Central memory CD8-positive, alpha-beta T cell (primary cell): ENCODE measurements around the gene PSRC1.

ENCODE experiments used
- ATAC-seq: fragments of 150-1000 bp; cut with Tn5 transposase; replicated peaks from 2 replicates; pipeline ENCODE4 v1.10.0; 2022; ENCODE audit warnings: mild to moderate bottlenecking, moderate FRiP score, moderate number of reproducible peaks; ENCODE audit not compliant: poor library complexity, severe bottlenecking; ENCODE audit errors: extremely low read depth
- DNase-seq, 2 donors: peaks; one replicate each; pipeline ENCODE4 v3.0.0; 2021; ENCODE audit warnings: low spot score in 2 of 2
- H3K27ac Mint-ChIP-seq: one replicate; pipeline ENCODE4 v1.8.0; 2022; ENCODE audit warnings: low read depth, mild to moderate bottlenecking, moderate library complexity, mixed read lengths
- H3K27me3 Mint-ChIP-seq: one replicate; pipeline ENCODE4 v1.8.0; 2022; ENCODE audit warnings: mixed read lengths
- H3K36me3 Mint-ChIP-seq: one replicate; pipeline ENCODE4 v1.8.0; 2022; ENCODE audit warnings: mild to moderate bottlenecking, moderate library complexity, mixed read lengths; ENCODE audit not compliant: insufficient read depth
- H3K4me1 Mint-ChIP-seq: one replicate; pipeline ENCODE4 v1.8.0; 2022; ENCODE audit warnings: mixed read lengths
- H3K4me3 Mint-ChIP-seq: one replicate; pipeline ENCODE4 v1.8.0; 2022; ENCODE audit warnings: mild to moderate bottlenecking, moderate library complexity, mixed read lengths
- H3K9me3 Mint-ChIP-seq: one replicate; pipeline ENCODE4 v1.8.0; 2022; ENCODE audit warnings: mixed read lengths

PSRC1 gene

GRCh38 chr1:109265741-109266330 lies 17.1 kb downstream of the PSRC1 start:
- Mint-ChIP-seq H3K4me3 (no peak overlapping the region), H3K27me3 (no peaks in the 10 kb centered on the region), H3K9me3 (no peaks in the 10 kb centered on the region), H3K27ac (no peak overlapping the region), H3K4me1 (no peaks in the 10 kb centered on the region), H3K36me3 (peaks cover 5% of the 10 kb centered on the region)
- ATAC-seq (no peak), DNase-seq (no peak)

DNA sequence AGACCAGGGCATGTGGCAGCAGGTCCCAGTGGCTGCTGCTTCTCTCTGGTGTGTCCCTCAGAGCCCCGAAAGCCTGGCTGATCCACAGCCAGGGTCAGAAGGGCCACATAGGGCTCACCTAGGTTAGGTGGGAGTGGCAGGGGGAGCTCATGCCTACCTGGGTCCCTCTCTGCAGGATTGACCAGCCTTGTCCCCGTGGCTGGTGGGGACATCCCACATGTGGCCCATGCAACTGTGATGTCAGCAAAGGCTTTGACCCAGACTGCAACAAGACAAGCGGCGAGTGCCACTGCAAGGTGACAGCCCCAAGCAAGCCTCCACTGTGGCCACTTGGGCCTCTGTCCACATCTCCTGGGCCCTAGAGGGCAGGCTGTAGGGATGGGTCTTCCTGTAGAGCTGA lies 17.9 kb downstream of the PSRC1 start:
- DNase-seq: no peak
- Mint-ChIP-seq H3K4me3 (no peak overlapping the region), H3K27ac (no peak overlapping the region), H3K9me3 (no peaks in the 10 kb centered on the region), H3K27me3 (no peaks in the 10 kb centered on the region), H3K36me3 (peaks cover 5% of the 10 kb centered on the region), H3K4me1 (no peaks in the 10 kb centered on the region)
- no peak for ATAC-seq

DNA sequence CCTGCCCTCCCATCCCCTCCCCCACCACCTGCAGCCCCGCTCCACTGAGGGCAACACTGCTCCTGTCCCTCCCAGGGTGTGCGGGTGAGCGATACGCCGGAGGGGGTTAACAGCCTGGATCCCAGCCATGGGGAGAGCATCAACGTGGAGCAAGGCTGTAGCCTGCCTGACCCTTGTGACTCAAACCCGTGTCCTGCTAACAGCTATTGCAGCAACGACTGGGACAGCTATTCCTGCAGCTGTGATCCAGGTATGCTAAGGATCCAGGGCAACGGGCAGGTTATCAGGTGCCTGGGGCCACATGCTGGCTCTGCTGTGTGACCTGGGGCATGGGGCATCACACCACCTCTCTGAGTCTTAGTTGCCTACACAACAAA lies 18.6 kb downstream of the PSRC1 start:
- Mint-ChIP-seq H3K27me3 (no peaks in the 10 kb centered on the region), H3K36me3 (peaks cover 5% of the 10 kb centered on the region), H3K4me1 (no peaks in the 10 kb centered on the region), H3K27ac (no peak overlapping the region), H3K9me3 (no peaks in the 10 kb centered on the region), H3K4me3 (no peak overlapping the region)
- ATAC-seq: no peak
- no peak for DNase-seq

- H3K27me3 Mint-ChIP-seq: no peaks in the 10 kb centered on the region
- H3K4me1 Mint-ChIP-seq: no peaks in the 10 kb centered on the region
- H3K27ac Mint-ChIP-seq: peak overlapping the region; percentile 25
- peak; percentile 55 to 75 for DNase-seq
- H3K36me3 Mint-ChIP-seq: peaks cover 5% of the 10 kb centered on the region
- no peak overlapping the region for H3K4me3 Mint-ChIP-seq
- H3K9me3 Mint-ChIP-seq: no peaks in the 10 kb centered on the region
- peak; percentile 70 for ATAC-seq
Observed at GRCh38 chr1:109263597-109264378, 19.2 kb downstream of the PSRC1 start.

- H3K4me3 Mint-ChIP-seq: no peak overlapping the region
- H3K27me3 Mint-ChIP-seq: no peaks in the 10 kb centered on the region
- no peaks in the 10 kb centered on the region for H3K4me1 Mint-ChIP-seq
- no peaks in the 10 kb centered on the region for H3K9me3 Mint-ChIP-seq
- DNase-seq: no peak
- no peak for ATAC-seq
- peaks cover 5% of the 10 kb centered on the region for H3K36me3 Mint-ChIP-seq
- peak overlapping the region; percentile 25 for H3K27ac Mint-ChIP-seq
Observed at GRCh38 chr1:109263234-109263596, 19.7 kb downstream of the PSRC1 start.

DNA sequence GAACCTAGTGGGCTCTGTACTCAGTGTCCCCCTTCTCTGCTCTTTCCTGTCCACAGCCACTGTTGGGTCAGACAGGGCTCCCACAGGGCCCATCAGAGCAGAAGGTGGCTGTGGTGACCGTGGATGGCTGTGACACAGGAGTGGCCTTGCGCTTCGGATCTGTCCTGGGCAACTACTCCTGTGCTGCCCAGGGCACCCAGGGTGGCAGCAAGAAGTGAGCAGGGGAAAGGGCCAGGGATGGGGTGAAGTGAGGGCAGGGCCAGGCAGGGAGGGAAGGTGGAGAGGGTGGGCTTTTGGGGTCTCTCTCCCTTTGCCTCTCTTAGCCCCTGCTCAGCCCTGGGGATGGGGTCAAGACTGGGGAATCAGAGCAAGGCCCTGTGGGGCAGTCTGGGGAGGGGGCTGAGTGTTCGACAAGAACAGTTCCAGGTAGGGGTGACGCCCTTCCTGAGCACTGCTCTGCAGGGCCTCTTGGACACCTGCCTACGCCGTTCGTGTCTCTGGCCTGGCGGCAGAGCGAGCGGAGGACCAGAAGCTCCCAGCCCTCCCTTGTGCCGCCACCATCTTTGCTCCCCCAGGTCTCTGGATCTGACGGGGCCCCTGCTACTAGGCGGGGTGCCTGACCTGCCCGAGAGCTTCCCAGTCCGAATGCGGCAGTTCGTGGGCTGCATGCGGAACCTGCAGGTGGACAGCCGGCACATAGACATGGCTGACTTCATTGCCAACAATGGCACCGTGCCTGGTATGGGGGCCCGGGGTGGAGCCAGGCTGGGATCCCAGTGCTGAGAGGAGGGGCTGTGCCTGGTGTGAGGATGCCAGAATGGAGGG lies 20.5 kb downstream of the PSRC1 start:
- no peaks in the 10 kb centered on the region for H3K9me3 Mint-ChIP-seq
- H3K27me3 Mint-ChIP-seq: no peaks in the 10 kb centered on the region
- ATAC-seq: no peak
- DNase-seq: no peak
- peaks cover 2% of the 10 kb centered on the region for H3K36me3 Mint-ChIP-seq
- peaks cover 6% of the 10 kb centered on the region for H3K4me1 Mint-ChIP-seq
- H3K27ac Mint-ChIP-seq: no peak overlapping the region
- H3K4me3 Mint-ChIP-seq: no peak overlapping the region

GRCh38 chr1:109261578-109261977 lies 21.4 kb downstream of the PSRC1 start:
- Mint-ChIP-seq H3K4me3 (no peak overlapping the region), H3K4me1 (peaks cover 13% of the 10 kb centered on the region), H3K36me3 (peaks cover 2% of the 10 kb centered on the region), H3K27ac (no peak overlapping the region), H3K27me3 (no peaks in the 10 kb centered on the region), H3K9me3 (no peaks in the 10 kb centered on the region)
- ATAC-seq: no peak
- no peak for DNase-seq

GRCh38 chr1:109261006-109261405 lies 21.9 kb downstream of the PSRC1 start:
- DNase-seq (no peak), ATAC-seq (no peak)
- no peaks in the 10 kb centered on the region for H3K27me3 Mint-ChIP-seq
- peaks cover 16% of the 10 kb centered on the region for H3K4me1 Mint-ChIP-seq
- H3K36me3 Mint-ChIP-seq: peaks cover 2% of the 10 kb centered on the region
- H3K9me3 Mint-ChIP-seq: no peaks in the 10 kb centered on the region
- H3K27ac Mint-ChIP-seq: no peak overlapping the region
- no peak overlapping the region for H3K4me3 Mint-ChIP-seq

DNA sequence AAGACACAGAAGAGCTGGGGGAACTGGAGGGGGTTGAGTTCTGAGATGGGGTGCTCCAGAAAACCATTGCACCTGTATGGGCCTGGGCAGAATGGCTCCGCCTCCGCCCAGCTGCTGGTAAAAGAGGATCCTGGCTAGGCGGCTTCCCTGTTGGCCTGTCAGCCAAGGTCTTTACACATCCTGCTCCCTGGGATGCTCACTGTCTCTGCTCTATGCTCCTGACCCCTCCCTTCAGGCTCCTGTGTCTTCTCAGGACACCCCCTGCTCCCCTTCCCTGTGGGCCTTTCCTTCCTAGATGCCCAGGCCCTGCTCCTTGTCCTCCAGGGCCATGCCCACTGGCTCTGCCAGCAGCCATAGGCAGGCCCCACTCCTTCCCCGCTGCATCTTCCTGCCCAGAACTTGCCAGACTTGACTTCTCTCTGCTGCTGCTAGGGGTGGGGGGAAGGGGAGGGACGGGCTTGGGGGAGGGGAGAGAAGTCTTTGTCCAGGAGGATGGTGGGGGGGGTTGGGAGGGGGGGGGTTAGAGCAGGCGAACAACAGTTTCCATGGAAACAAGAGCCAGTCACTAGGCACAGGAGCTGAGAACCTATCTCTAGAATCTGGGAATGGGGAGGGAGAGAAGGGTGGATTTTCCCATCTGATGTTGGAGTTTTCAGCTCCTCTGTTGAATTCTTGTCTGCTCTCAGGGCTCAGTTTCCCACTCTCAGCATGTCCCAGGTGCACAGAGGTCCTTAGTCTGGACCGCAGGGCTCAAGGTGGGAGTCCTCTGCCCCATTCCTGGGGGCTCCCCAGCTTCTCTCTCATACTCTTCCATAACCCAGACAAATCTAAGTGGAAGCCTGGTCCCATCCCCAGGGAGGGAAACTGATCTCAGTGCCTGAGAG lies 23.0 kb downstream of the PSRC1 start:
- DNase-seq (no peak), ATAC-seq (no peak)
- no peak overlapping the region for H3K27ac Mint-ChIP-seq
- peaks cover 2% of the 10 kb centered on the region for H3K36me3 Mint-ChIP-seq
- no peaks in the 10 kb centered on the region for H3K9me3 Mint-ChIP-seq
- no peak overlapping the region for H3K4me3 Mint-ChIP-seq
- H3K27me3 Mint-ChIP-seq: no peaks in the 10 kb centered on the region
- H3K4me1 Mint-ChIP-seq: peaks cover 27% of the 10 kb centered on the region

- no peaks in the 10 kb centered on the region for H3K9me3 Mint-ChIP-seq
- peaks cover 33% of the 10 kb centered on the region for H3K4me1 Mint-ChIP-seq
- H3K27me3 Mint-ChIP-seq: no peaks in the 10 kb centered on the region
- peaks cover 2% of the 10 kb centered on the region for H3K36me3 Mint-ChIP-seq
- H3K27ac Mint-ChIP-seq: no peak overlapping the region
- no peak for ATAC-seq
- no peak overlapping the region for H3K4me3 Mint-ChIP-seq
- no peak for DNase-seq
Observed at GRCh38 chr1:109258481-109259466, 24.2 kb downstream of the PSRC1 start.

- Mint-ChIP-seq H3K36me3 (no peaks in the 10 kb centered on the region), H3K4me1 (peaks cover 42% of the 10 kb centered on the region), H3K27ac (no peak overlapping the region), H3K4me3 (no peak overlapping the region), H3K27me3 (no peaks in the 10 kb centered on the region), H3K9me3 (no peaks in the 10 kb centered on the region)
- ATAC-seq: no peak
- DNase-seq: no peak
Observed at GRCh38 chr1:109257682-109258421, 25.1 kb downstream of the PSRC1 start.
